ENCODE measurements around the gene TLL1. TPM values are rescaled to one million over a fixed set of nuclear protein-coding genes. Genes with fewer than 3 reads are reported as not detected.

TLL1 gene
- total RNA-seq, 1 experiment from 2014 or later = not detected

DNA sequence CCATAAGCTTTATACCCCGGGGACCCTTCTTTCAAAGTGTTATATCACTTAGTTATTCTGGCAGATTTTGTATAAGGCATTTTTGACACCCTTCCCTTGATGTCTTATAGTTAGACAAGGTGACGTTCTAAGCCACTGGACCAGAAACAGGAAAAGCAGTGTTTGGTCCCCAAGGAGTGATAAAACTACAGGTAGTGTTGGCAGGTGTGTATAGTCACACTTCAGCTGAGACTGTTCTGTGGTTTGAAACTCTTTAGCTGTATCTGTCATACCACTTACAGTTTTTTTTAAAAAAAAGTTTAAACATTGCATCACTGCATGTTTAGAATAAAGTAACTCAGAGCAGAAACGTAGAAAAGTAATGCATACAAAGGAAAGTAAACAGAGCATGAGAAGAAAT lies 48.5 kb downstream of the TLL1 start:
- H3K9me3 Mint-ChIP-seq = no peaks in the 10 kb centered on the region
- H4K5ac ChIP-seq (ENCODE audit: insufficient read length, low read depth, low read length) = no peak overlapping the region
- no peaks in the 10 kb centered on the region for H3K79me1 ChIP-seq (ENCODE audit: insufficient read depth, low read depth, low read length, poor library complexity, severe bottlenecking)
- H3K23me2 ChIP-seq (ENCODE audit: insufficient read length, low read depth, low read length, poor library complexity, severe bottlenecking) = no peaks in the 10 kb centered on the region
- H3K14ac ChIP-seq (ENCODE audit: insufficient read depth, low read length) = no peak overlapping the region
- H3K9me3 ChIP-seq (ENCODE audit: control insufficient read depth, low read depth, low read length) = no peaks in the 10 kb centered on the region
- H3K27me3 Mint-ChIP-seq (ENCODE audit: low read depth) = no peaks in the 10 kb centered on the region
- H2BK15ac ChIP-seq (ENCODE audit: low read depth, low read length) = no peak overlapping the region
- no peak overlapping the region for H3T11ph ChIP-seq (ENCODE audit: low read length)
- H2AK5ac ChIP-seq (ENCODE audit: insufficient read length, low read length) = no peak overlapping the region
- H3K4me1 Mint-ChIP-seq = no peaks in the 10 kb centered on the region
- no peak overlapping the region for H3K4me3 Mint-ChIP-seq
- H3K27me3 ChIP-seq (ENCODE audit: insufficient read depth, low read length) = no peaks in the 10 kb centered on the region
- no peaks in the 10 kb centered on the region for H3K79me2 ChIP-seq (ENCODE audit: insufficient read depth, low read length)
- no peak overlapping the region for H3K4ac ChIP-seq (ENCODE audit: low read depth, low read length)
- no peak overlapping the region for H4K91ac ChIP-seq (ENCODE audit: insufficient read length, low read depth, low read length)
- DNase-seq = no peak
- H2BK120ac ChIP-seq (ENCODE audit: low read depth, low read length, poor library complexity, severe bottlenecking) = no peak overlapping the region
- H2BK20ac ChIP-seq (ENCODE audit: low read depth, low read length, poor library complexity, severe bottlenecking) = no peak overlapping the region
- H4K20me1 ChIP-seq (ENCODE audit: control insufficient read depth, insufficient read depth, insufficient read length) = no peaks in the 10 kb centered on the region
- H3K27ac ChIP-seq (ENCODE audit: insufficient read length, low read depth, low read length) = no peak overlapping the region
- H4K8ac ChIP-seq (replicated peaks; ENCODE audit: insufficient read length, low read depth, low read length) = no peak overlapping the region
- H3K23ac ChIP-seq (ENCODE audit: insufficient read length, low read depth, low read length) = no peak overlapping the region
- H3K4me2 ChIP-seq (ENCODE audit: insufficient read depth, insufficient read length, low read length) = no peak overlapping the region
- H2BK12ac ChIP-seq (ENCODE audit: insufficient read length, low read depth, low read length) = no peak overlapping the region
- TF ChIP-seq, protein P1, sequence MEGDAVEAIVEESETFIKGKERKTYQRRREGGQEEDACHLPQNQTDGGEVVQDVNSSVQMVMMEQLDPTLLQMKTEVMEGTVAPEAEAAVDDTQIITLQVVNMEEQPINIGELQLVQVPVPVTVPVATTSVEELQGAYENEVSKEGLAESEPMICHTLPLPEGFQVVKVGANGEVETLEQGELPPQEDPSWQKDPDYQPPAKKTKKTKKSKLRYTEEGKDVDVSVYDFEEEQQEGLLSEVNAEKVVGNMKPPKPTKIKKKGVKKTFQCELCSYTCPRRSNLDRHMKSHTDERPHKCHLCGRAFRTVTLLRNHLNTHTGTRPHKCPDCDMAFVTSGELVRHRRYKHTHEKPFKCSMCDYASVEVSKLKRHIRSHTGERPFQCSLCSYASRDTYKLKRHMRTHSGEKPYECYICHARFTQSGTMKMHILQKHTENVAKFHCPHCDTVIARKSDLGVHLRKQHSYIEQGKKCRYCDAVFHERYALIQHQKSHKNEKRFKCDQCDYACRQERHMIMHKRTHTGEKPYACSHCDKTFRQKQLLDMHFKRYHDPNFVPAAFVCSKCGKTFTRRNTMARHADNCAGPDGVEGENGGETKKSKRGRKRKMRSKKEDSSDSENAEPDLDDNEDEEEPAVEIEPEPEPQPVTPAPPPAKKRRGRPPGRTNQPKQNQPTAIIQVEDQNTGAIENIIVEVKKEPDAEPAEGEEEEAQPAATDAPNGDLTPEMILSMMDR (conservative IDR thresholded peaks at IDR 0.05) = no peak
- no peak overlapping the region for H3K56ac ChIP-seq (ENCODE audit: insufficient read length, low read depth, low read length)
- peak overlapping the region in 1 of 3 experiments; percentile 8; a peak in 2 of 7 replicates for H3K27ac Mint-ChIP-seq
- no peak overlapping the region for H3K18ac ChIP-seq (ENCODE audit: insufficient read length, low read depth, low read length)
- H3K9ac ChIP-seq (ENCODE audit: extremely low read depth, insufficient read length, low read length) = no peak overlapping the region
- no peak overlapping the region for H2BK5ac ChIP-seq (ENCODE audit: insufficient read length, low read length)
- no peak overlapping the region for H2AFZ ChIP-seq (ENCODE audit: low read length)
- H3K36me3 Mint-ChIP-seq (ENCODE audit: insufficient read depth in 1 of 3, low read depth in 3 of 3) = no peaks in the 10 kb centered on the region
- no peaks in the 10 kb centered on the region for H3K4me1 ChIP-seq (ENCODE audit: insufficient read depth, low read length)
- WGBS (ENCODE audit: extremely low coverage, insufficient read length, low lambda C conversion rate) = no CpG with 5 or more reads among the region's 3 CpGs
